GM20000 (cell line): ENCODE results near the gene TRAPPC14.
"Not testable (repeated sequence)": the region's sequence is repeated elsewhere in the genome, so short reads cannot be mapped to it uniquely, and the experiment has no call there.

Experiments used
- DNase-seq: peaks from one replicate; pipeline ENCODE4 v3.0.0; 2012; ENCODE audit warnings: low spot score
- CTCF ChIP-seq: IDR thresholded peaks from 2 replicates; pipeline ENCODE4 v1.5.1; 2012; ENCODE audit warnings: mild to moderate bottlenecking, control low read depth; ENCODE audit errors: extremely low read depth, missing control alignments

Gene TRAPPC14

GRCh38 chr7:100158229-100159098 lies at the start of gene TRAPPC14:
Gene TRAPPC14, minus strand, starts transcription at chr7:100158723. Its CDS starts 224 bp downstream, at chr7:100158499.
- DNase-seq = peak; percentile 97
- no peak for TF ChIP-seq CTCF

GRCh38 chr7:100204454-100204853 lies 45.9 kb upstream of the TRAPPC14 start:
- DNase-seq = no peak
- no peak for TF ChIP-seq CTCF

GRCh38 chr7:100200693-100201092 lies 42.2 kb upstream of the TRAPPC14 start:
- TF ChIP-seq CTCF = no peak
- no peak for DNase-seq

- no peak for TF ChIP-seq CTCF
- DNase-seq = no peak
Measured at GRCh38 chr7:100198266-100198665, 39.7 kb upstream of the TRAPPC14 start.

- DNase-seq = peak; percentile 46
Measured at GRCh38 chr7:100195901-100196322, 37.4 kb upstream of the TRAPPC14 start.

GRCh38 chr7:100195222-100195621 lies 36.7 kb upstream of the TRAPPC14 start:
- no peak for TF ChIP-seq CTCF
- no peak for DNase-seq

- no peak for TF ChIP-seq CTCF
- DNase-seq = no peak
Measured at GRCh38 chr7:100192969-100193368, 34.4 kb upstream of the TRAPPC14 start.

GRCh38 chr7:100192281-100192862 lies 33.8 kb upstream of the TRAPPC14 start:
- not testable (repeated sequence) for DNase-seq
